NOMO-1 (cell line): Measurements from ENCODE around the gene PLA2G4E.
A peak's percentile ranks its signal among the peaks of the same experiment; 100 is the strongest.

Source experiments
- DNase-seq, 2 experiments: peaks; one replicate each; lab custom pipeline; 2025; ENCODE audit not compliant: unreplicated experiment in 2 of 2; lab: John Stamatoyannopoulos, UW

Gene PLA2G4E

GRCh38 chr15:42056934-42057798, 36.3 kb upstream of the PLA2G4E start:
- peak; percentile 87 to 94 for DNase-seq

- no peak for DNase-seq
Measured at GRCh38 chr15:42053914-42054313, 33.1 kb upstream of the PLA2G4E start.

GRCh38 chr15:42053010-42053409, 32.2 kb upstream of the PLA2G4E start:
- DNase-seq = no peak

- no peak for DNase-seq
Measured at GRCh38 chr15:42050484-42051255, 29.8 kb upstream of the PLA2G4E start.

GRCh38 chr15:42048821-42049200, 28.0 kb upstream of the PLA2G4E start:
- DNase-seq = no peak

GRCh38 chr15:42048080-42048820, 27.4 kb upstream of the PLA2G4E start:
- DNase-seq = no peak

- DNase-seq = no peak
Measured at GRCh38 chr15:42046597-42046996, 25.8 kb upstream of the PLA2G4E start.

- no peak for DNase-seq
Measured at GRCh38 chr15:42045211-42045615, 24.4 kb upstream of the PLA2G4E start.

GRCh38 chr15:42042602-42043400, 22.0 kb upstream of the PLA2G4E start:
- DNase-seq = no peak

GRCh38 chr15:42038401-42038800, 17.6 kb upstream of the PLA2G4E start:
- DNase-seq = no peak

- no peak for DNase-seq
Measured at GRCh38 chr15:42037656-42038055, 16.8 kb upstream of the PLA2G4E start.

GRCh38 chr15:42036966-42037365, 16.1 kb upstream of the PLA2G4E start:
- DNase-seq = no peak

- DNase-seq = no peak
Measured at GRCh38 chr15:42036112-42036905, 15.5 kb upstream of the PLA2G4E start.

GRCh38 chr15:42035435-42035761, 14.6 kb upstream of the PLA2G4E start:
- peak; percentile 34 to 63 for DNase-seq

- peak in 1 of 2 experiments; percentile 6 for DNase-seq
Measured at GRCh38 chr15:42034628-42035434, 14.0 kb upstream of the PLA2G4E start.

GRCh38 chr15:42033214-42033873, 12.5 kb upstream of the PLA2G4E start:
- DNase-seq = no peak

- DNase-seq = no peak
Measured at GRCh38 chr15:42032376-42033213, 11.8 kb upstream of the PLA2G4E start.
